Ovary (tissue), 9 donors: ENCODE measurements around the gene SMIM14. TPM values are rescaled to one million over a fixed set of nuclear protein-coding genes. Genes with fewer than 3 reads are reported as not detected.
"Not testable (repeated sequence)": the region's sequence is repeated elsewhere in the genome, so short reads cannot be mapped to it uniquely, and the experiment has no call there.

ENCODE experiments used
- DNase-seq, 5 donors: peaks; one replicate each; pipeline ENCODE4 v3.0.0-alpha.2; 2019 to 2020
- H3K27ac ChIP-seq, 2 donors: fragments of 200-600 bp; one replicate each; pipeline versions ENCODE4 v1.5.1 to v1.8.0; 2019 to 2022
- H3K27me3 ChIP-seq: fragments of 200-600 bp; one replicate; pipeline ENCODE4 v1.8.0; 2022
- H3K36me3 ChIP-seq: fragments of 200-600 bp; sonication (generic); one replicate; pipeline ENCODE4 v1.5.1; 2019
- H3K4me1 ChIP-seq: one replicate; pipeline ENCODE4 v1.8.1; 2013; ENCODE audit warnings: mild to moderate bottlenecking, moderate library complexity; ENCODE audit not compliant: insufficient read depth
- H3K4me3 ChIP-seq: fragments of 200-600 bp; sonication (generic); one replicate; pipeline ENCODE4 v1.5.1; 2017
- H3K9me3 ChIP-seq, 2 donors: fragments of 200-600 bp in 1 of 2; sonication (generic) in 1 of 2; one replicate each; pipeline versions ENCODE4 v1.5.1 to v1.8.1; 2013 to 2019; ENCODE audit warnings: mild to moderate bottlenecking in 1 of 2, moderate library complexity in 1 of 2
- CTCF ChIP-seq, 3 donors: fragments of 450-650 bp in 2 of 3; fragments of 200-600 bp in 1 of 3; IDR thresholded peaks; one replicate each; pipeline versions ENCODE4 v1.5.1 to v1.8.0; 2016 to 2022; ENCODE audit warnings: antibody characterized with exemption in 3 of 3, mild to moderate bottlenecking in 1 of 3
- EP300 ChIP-seq: sonication (generic); formaldehyde crosslinking; IDR thresholded peaks from one replicate; pipeline ENCODE4 v1.6.1; 2017; ENCODE audit warnings: antibody characterized with exemption
- POLR2A ChIP-seq: fragments of 450-650 bp; IDR thresholded peaks from one replicate; pipeline ENCODE4 v1.6.1; 2017; ENCODE audit warnings: antibody characterized with exemption, mild to moderate bottlenecking, moderate library complexity
- WGBS, 3 donors: extraction: QIAGEN DNeasy Blood & Tissue Kit in 1 of 3; methylation state at CpG; one replicate each; pipeline versions ENCODE4 v1.1.5 to v1.1.7; 2013 to 2017; 5-methylcytosine and 5-hydroxymethylcytosine counted together
- intact Hi-C, 4 donors: fragments of 100-400 bp; cut with DNase I; formaldehyde crosslinking; loops; one replicate each; pipeline versions ENCODE4 v1.11.0 to v1.15.1; 2022 to 2023
- polyA plus RNA-seq, 2 donors: library from polyadenylated mRNA; stranded (reverse); fragments of 200-250 nt in 1 of 2; fragments of 350-450 nt in 1 of 2; fragmentation: Illumina TruSeq in 1 of 2; extraction: RNeasy Lipid Tissue Mini Kit (QIAGEN cat#74804) in 1 of 2; gene quantifications; one replicate each; pipeline ENCODE4 v1.2.3, GENCODE V29; 2013 to 2014
- total RNA-seq, 7 donors: library from RNA; depleted of rRNA in 2 of 7; stranded (reverse); fragments of >200 nt in 2 of 7; fragmentation: NEBNext Ultra II Directional in 3 of 7; extraction: Animal tissue kit (Norgen Biotek cat#: 25700) in 3 of 7; gene quantifications; one replicate each; pipeline versions ENCODE4 v1.1.0 to v1.2.4, GENCODE V29; 2016 to 2023
- donor health status: DM: no; HTN: no; CAD: no; lungs with moderate emphysema.
- donor health status: DM: no; HTN: no; CAD: no.
- donor health status: Bipolar disorder and iron deficiency.
- donor health status: DM: yes; HTN: yes; CAD: no.
- donor health status: DM: no; HTN: no; CAD: no.
- donor health status: DM: yes; HTN: yes; CAD: no.

The SMIM14 gene
- total and polyA plus RNA-seq, 9 donors, result 18.8 to 83.6 (median 56.9) TPM

- intact Hi-C loops, result no loop called here
- peaks cover 4% of the 10 kb centered on the region for H3K4me1 ChIP-seq
- TF ChIP-seq EP300 (no peak), CTCF (IDR thresholded peaks at IDR 0.05) (no peak), POLR2A (no peak)
- no peaks in the 10 kb centered on the region for H3K27me3 ChIP-seq
- no peaks in the 10 kb centered on the region for H3K36me3 ChIP-seq
- WGBS, 3 donors, result 39 to 59% (median 51%) methylated on average over 4 of the region's 4 CpGs
- peak overlapping the region in 1 of 2 donors; percentile 22 for H3K27ac ChIP-seq
- no peaks in the 10 kb centered on the region for H3K9me3 ChIP-seq
- H3K4me3 ChIP-seq, result no peak overlapping the region
- DNase-seq, result peak; percentile 35 to 81 (median 65)
Observed at GRCh38 chr4:39514888-39515401, 123.7 kb downstream of the SMIM14 start.

GRCh38 chr4:39514266-39514665, 124.4 kb downstream of the SMIM14 start:
- H3K27me3 ChIP-seq, H3K36me3 ChIP-seq, H3K4me1 ChIP-seq, intact Hi-C loops, DNase-seq, H3K4me3 ChIP-seq, H3K9me3 ChIP-seq: not testable (repeated sequence)
- H3K27ac ChIP-seq, result peak overlapping the region in 1 of 2 donors; percentile 22
- WGBS, 3 donors, result 97 to 100% (median 98%) methylated on average over 1 of the region's 1 CpG

- WGBS, 3 donors, result 95 to 96% (median 96%) methylated on average over 5 of the region's 5 CpGs
- H3K27me3 ChIP-seq, result no peaks in the 10 kb centered on the region
- H3K9me3 ChIP-seq, result no peaks in the 10 kb centered on the region
- H3K4me3 ChIP-seq, result no peak overlapping the region
- intact Hi-C loops, result no loop called here
- no peak overlapping the region for H3K27ac ChIP-seq
- peaks cover 4% of the 10 kb centered on the region for H3K4me1 ChIP-seq
- TF ChIP-seq POLR2A (no peak), CTCF (IDR thresholded peaks at IDR 0.05) (no peak), EP300 (no peak)
- no peaks in the 10 kb centered on the region for H3K36me3 ChIP-seq
- DNase-seq, result no peak
Observed at GRCh38 chr4:39510348-39510929, 128.2 kb downstream of the SMIM14 start.

GRCh38 chr4:39505581-39505980, 133.1 kb downstream of the SMIM14 start:
- H3K36me3 ChIP-seq, result no peaks in the 10 kb centered on the region
- H3K4me1 ChIP-seq, result peaks cover 2% of the 10 kb centered on the region
- no peak overlapping the region for H3K27ac ChIP-seq
- 62 to 78% (median 64%) methylated on average over 1 of the region's 1 CpG for WGBS, 3 donors
- H3K27me3 ChIP-seq, result no peaks in the 10 kb centered on the region
- no peak for TF ChIP-seq EP300
- TF ChIP-seq POLR2A, result no peak
- no peak for TF ChIP-seq CTCF (IDR thresholded peaks at IDR 0.05)
- no peak overlapping the region for H3K4me3 ChIP-seq
- no peaks in the 10 kb centered on the region for H3K9me3 ChIP-seq
- intact Hi-C loops, result no loop called here
- DNase-seq, result no peak

GRCh38 chr4:39504538-39504937, 134.1 kb downstream of the SMIM14 start:
- H3K27ac ChIP-seq, result no peak overlapping the region
- no peak overlapping the region for H3K4me3 ChIP-seq
- H3K9me3 ChIP-seq, result no peaks in the 10 kb centered on the region
- no peak for TF ChIP-seq POLR2A
- TF ChIP-seq EP300, result no peak
- no peak for TF ChIP-seq CTCF (IDR thresholded peaks at IDR 0.05)
- H3K36me3 ChIP-seq, result no peaks in the 10 kb centered on the region
- no peak for DNase-seq
- H3K4me1 ChIP-seq, result peaks cover 2% of the 10 kb centered on the region
- no peaks in the 10 kb centered on the region for H3K27me3 ChIP-seq
- WGBS, 3 donors, result 87 to 97% (median 96%) methylated on average over 2 of the region's 2 CpGs
- intact Hi-C loops, result no loop called here

- not testable (repeated sequence) for H3K27ac ChIP-seq, DNase-seq
- WGBS, 3 donors, result 83 to 90% (median 89%) methylated on average over 4 of the region's 4 CpGs
Observed at GRCh38 chr4:39502664-39503035, 136.0 kb downstream of the SMIM14 start.

More at GRCh38 chr4:39502664-39503035, 136.0 kb downstream of the SMIM14 start:
- H3K36me3 ChIP-seq, H3K4me1 ChIP-seq, intact Hi-C loops, H3K9me3 ChIP-seq, H3K27me3 ChIP-seq, H3K4me3 ChIP-seq: not testable (repeated sequence)
